Activated B cell treated with CpG ODN at 0.5 μM for 24 hours (primary cell): ENCODE results near the gene SMIM38. TPM values are rescaled to one million over a fixed set of nuclear protein-coding genes. Genes with fewer than 3 reads are reported as not detected.
A peak's percentile ranks its signal among the peaks of the same experiment; 100 is the strongest.

ENCODE experiments used
- ATAC-seq: fragments of 200-7000 bp; cut with Tn5 transposase; one replicate; pipeline ENCODE4 v1.10.0; 2021; ENCODE audit warnings: low read depth, mild to moderate bottlenecking, moderate library complexity
- CTCF ChIA-PET: fragments of 350-600 bp; sonication (Branson Sonifier 250); formaldehyde crosslinking; loops from one replicate; lab custom pipeline; 2021; ENCODE audit warnings: antibody characterized with exemption; lab: Charles Lee
- POLR2A ChIA-PET: fragments of 350-600 bp; sonication (Branson Sonifier 250); formaldehyde crosslinking; loops from one replicate; lab custom pipeline; 2021; ENCODE audit warnings: antibody characterized with exemption; lab: Charles Lee
- DNase-seq: peaks from one replicate; pipeline ENCODE4 v3.0.0; 2022
- H3K27ac Mint-ChIP-seq: one replicate; pipeline ENCODE4 v1.8.0; 2020; ENCODE audit warnings: mixed read lengths
- H3K27me3 Mint-ChIP-seq: one replicate; pipeline ENCODE4 v1.8.0; 2021; ENCODE audit warnings: mixed read lengths
- H3K36me3 Mint-ChIP-seq: one replicate; pipeline ENCODE4 v1.8.0; 2021; ENCODE audit warnings: low read depth, mixed read lengths
- H3K4me1 Mint-ChIP-seq: one replicate; pipeline ENCODE4 v1.8.0; 2021; ENCODE audit warnings: mixed read lengths
- H3K4me3 Mint-ChIP-seq: one replicate; pipeline ENCODE4 v1.8.0; 2020; ENCODE audit warnings: mild to moderate bottlenecking, mixed read lengths
- H3K9me3 Mint-ChIP-seq: one replicate; pipeline ENCODE4 v1.8.0; 2020; ENCODE audit warnings: mixed read lengths
- intact Hi-C: fragments of 100-400 bp; cut with micrococcal nuclease; formaldehyde crosslinking; loops from one replicate; pipeline ENCODE4 v1.15.1; 2024
- total RNA-seq: library from RNA; stranded (reverse); gene quantifications from 2 replicates; pipeline ENCODE4 v1.2.3, GENCODE V29; 2022
- TF ChIP-seq, protein P1 (sequence below): fragments of 200-600 bp; IDR thresholded peaks from one replicate; pipeline ENCODE4 v1.8.0; 2022; ENCODE audit warnings: antibody characterized with exemption, mild to moderate bottlenecking

The SMIM38 gene
- total RNA-seq, 1 donor from 2014 or later = 2.7 TPM

DNA sequence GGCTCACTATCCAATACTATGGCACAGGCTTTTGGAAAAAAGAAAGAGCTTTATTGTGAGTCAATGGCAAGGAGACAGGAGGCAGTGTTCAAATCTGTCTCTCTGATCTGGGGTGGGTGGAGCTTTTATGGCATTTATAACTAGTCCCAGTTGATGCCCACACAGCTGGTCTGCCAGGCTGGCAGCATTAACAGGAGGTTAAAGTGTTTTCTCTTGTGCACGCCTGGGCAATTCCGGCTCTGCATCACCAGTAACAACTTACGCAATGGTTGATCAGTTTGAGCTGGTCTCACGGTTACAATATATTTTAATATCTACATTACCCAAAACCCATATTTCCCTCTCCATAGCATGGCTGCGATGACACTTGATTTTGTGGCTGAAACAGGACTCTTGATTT lies 15.1 kb upstream of the SMIM38 start:
- TF ChIP-seq, protein P1, sequence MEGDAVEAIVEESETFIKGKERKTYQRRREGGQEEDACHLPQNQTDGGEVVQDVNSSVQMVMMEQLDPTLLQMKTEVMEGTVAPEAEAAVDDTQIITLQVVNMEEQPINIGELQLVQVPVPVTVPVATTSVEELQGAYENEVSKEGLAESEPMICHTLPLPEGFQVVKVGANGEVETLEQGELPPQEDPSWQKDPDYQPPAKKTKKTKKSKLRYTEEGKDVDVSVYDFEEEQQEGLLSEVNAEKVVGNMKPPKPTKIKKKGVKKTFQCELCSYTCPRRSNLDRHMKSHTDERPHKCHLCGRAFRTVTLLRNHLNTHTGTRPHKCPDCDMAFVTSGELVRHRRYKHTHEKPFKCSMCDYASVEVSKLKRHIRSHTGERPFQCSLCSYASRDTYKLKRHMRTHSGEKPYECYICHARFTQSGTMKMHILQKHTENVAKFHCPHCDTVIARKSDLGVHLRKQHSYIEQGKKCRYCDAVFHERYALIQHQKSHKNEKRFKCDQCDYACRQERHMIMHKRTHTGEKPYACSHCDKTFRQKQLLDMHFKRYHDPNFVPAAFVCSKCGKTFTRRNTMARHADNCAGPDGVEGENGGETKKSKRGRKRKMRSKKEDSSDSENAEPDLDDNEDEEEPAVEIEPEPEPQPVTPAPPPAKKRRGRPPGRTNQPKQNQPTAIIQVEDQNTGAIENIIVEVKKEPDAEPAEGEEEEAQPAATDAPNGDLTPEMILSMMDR = no peak
- ATAC-seq (no peak), DNase-seq (no peak)
- no peak overlapping the region for H3K27ac Mint-ChIP-seq
- no peak overlapping the region for H3K4me3 Mint-ChIP-seq
- ChIA-PET CTCF (no interaction called here), POLR2A (interaction anchor here (0.7 kb wide), 1 partner anchor 10 kb away, joined by 3 read pairs; no protein-coding TSS in a partner anchor)
- intact Hi-C loops = no loop called here
- H3K9me3 Mint-ChIP-seq = peaks cover 18% of the 10 kb centered on the region
- H3K36me3 Mint-ChIP-seq = peaks cover 2% of the 10 kb centered on the region
- no peaks in the 10 kb centered on the region for H3K27me3 Mint-ChIP-seq
- peaks cover 14% of the 10 kb centered on the region for H3K4me1 Mint-ChIP-seq

DNA sequence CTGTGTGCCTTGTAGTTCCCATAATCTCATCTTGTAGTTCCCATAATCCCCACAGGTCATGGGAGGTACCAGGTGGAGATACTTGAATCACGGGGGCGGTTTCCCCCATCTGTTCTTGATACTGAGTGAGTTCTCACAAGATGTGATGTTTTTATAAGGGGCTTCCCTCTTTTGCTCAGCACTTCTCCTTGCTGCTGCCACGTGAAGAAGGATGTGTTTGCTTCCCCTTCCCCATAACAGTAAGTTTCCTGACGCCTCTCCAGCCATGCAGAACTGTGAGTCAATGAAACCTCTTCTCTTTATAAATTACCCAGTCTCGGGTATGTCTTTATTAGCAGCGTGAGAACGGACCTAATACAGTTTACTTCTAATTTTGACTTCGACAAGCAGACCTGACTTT lies 14.0 kb upstream of the SMIM38 start:
- Mint-ChIP-seq H3K27ac (peak overlapping the region; percentile 10), H3K4me3 (no peak overlapping the region), H3K27me3 (no peaks in the 10 kb centered on the region), H3K4me1 (peaks cover 7% of the 10 kb centered on the region), H3K36me3 (no peaks in the 10 kb centered on the region), H3K9me3 (peaks cover 24% of the 10 kb centered on the region)
- CTCF ChIA-PET = no interaction called here
- DNase-seq = no peak
- TF ChIP-seq, protein P1 = no peak
- ATAC-seq = no peak
- intact Hi-C loops = no loop called here
- POLR2A ChIA-PET = no interaction called here

DNA sequence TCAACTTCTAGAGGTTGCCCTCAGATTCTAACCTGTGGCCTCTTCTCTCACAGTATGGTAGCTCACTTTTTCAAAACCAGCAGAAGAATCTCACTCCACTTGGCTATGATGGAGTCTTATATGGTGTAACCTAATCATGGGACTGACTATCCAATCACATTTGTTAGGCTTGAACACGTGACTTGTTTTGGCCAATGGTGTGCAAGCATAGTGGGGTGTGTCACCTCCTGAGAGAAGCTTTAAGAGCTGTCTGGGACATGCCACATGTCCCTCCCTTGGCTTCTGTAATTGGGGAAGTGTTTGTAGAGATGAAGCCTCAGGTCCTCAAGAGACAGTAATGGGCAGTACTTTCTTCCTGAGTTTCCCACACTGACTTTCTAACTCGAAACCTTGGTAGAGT lies 12.8 kb upstream of the SMIM38 start:
- Mint-ChIP-seq H3K36me3 (no peaks in the 10 kb centered on the region), H3K9me3 (peaks cover 24% of the 10 kb centered on the region), H3K27ac (no peak overlapping the region), H3K4me3 (no peak overlapping the region), H3K27me3 (no peaks in the 10 kb centered on the region), H3K4me1 (peaks cover 7% of the 10 kb centered on the region)
- ChIA-PET POLR2A (no interaction called here), CTCF (no interaction called here)
- no peak for ATAC-seq
- intact Hi-C loops = no loop called here
- DNase-seq = no peak
- TF ChIP-seq, protein P1 = no peak

DNA sequence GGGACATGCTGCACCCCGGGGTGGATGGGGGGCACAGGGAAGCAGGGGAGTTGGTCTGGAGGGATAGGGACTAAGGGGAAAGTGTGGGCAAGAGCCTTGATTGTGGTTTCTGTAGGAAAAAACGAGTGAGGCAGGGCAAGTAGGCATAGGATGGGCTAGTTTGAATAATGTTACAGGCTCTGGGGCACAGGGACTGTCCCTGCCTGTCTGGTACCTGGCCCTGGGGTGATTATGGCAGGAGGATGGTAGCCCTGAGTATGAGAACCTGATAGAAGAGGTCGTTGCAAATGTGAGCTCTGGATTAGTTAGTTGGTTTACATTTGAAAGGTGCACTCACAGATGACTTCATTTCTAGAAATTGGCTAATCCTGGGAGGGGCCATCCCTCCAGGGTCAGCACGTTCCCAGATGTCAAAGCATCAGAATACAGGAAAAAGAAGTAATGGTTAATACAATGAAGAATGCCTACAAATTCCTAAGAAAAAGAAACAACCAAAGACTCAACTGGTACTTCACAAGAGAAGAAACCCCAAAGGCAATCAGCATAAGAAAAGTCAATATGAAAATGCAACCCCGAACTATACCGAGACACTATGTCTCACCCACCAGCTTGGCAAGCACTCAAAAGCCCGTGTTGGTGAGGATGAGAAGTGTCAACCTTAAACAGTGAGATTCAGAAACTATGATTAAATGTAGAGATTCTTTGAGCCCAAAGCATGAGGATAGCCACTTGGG lies 11.3 kb upstream of the SMIM38 start:
- TF ChIP-seq, protein P1 = no peak
- intact Hi-C loops = no loop called here
- ATAC-seq = no peak
- Mint-ChIP-seq H3K36me3 (peaks cover 3% of the 10 kb centered on the region), H3K27me3 (peaks cover 4% of the 10 kb centered on the region), H3K27ac (no peak overlapping the region), H3K9me3 (peaks cover 26% of the 10 kb centered on the region), H3K4me3 (no peak overlapping the region), H3K4me1 (peaks cover 7% of the 10 kb centered on the region)
- ChIA-PET POLR2A (no interaction called here), CTCF (no interaction called here)
- DNase-seq = no peak

DNA sequence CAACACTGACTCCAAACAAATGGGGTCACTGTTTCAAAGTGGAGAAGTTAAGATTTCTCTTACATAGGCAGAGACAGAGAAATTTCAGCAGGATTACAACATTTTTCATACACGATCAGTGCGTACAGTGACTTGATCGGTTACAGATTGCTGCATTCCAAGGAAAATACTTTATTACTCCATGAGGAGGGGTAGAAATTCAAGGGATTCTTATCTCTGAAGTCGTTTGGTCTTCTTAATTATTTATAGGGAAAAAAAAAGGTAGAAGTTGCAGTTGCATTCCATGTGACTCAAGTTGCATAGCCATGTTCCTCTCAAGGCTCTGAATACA lies 10.7 kb upstream of the SMIM38 start:
- intact Hi-C loops = no loop called here
- TF ChIP-seq, protein P1 = no peak
- no peak overlapping the region for H3K4me3 Mint-ChIP-seq
- ChIA-PET POLR2A (no interaction called here), CTCF (no interaction called here)
- peaks cover 7% of the 10 kb centered on the region for H3K4me1 Mint-ChIP-seq
- ATAC-seq (no peak), DNase-seq (no peak)
- peaks cover 3% of the 10 kb centered on the region for H3K36me3 Mint-ChIP-seq
- peaks cover 27% of the 10 kb centered on the region for H3K9me3 Mint-ChIP-seq
- H3K27me3 Mint-ChIP-seq = peaks cover 4% of the 10 kb centered on the region
- no peak overlapping the region for H3K27ac Mint-ChIP-seq
